AG09309 (cell line): ENCODE results near the gene CA10.

Source experiments
- DNase-seq: peaks from one replicate; pipeline ENCODE4 v3.0.0-alpha.2; 2010; ENCODE audit warnings: low read depth
- H3K4me3 ChIP-seq: 2 replicates; pipeline ENCODE4 v1.5.1; 2011; ENCODE audit warnings: mild to moderate bottlenecking, low read depth, low read length, moderate library complexity; ENCODE audit not compliant: control insufficient read depth
- CTCF ChIP-seq: IDR thresholded peaks from 2 replicates; pipeline ENCODE4 v1.5.1; 2011; ENCODE audit warnings: mild to moderate bottlenecking, low read depth, low read length, inconsistent platforms; ENCODE audit not compliant: insufficient read depth, control insufficient read depth; ENCODE audit errors: missing control alignments

The CA10 gene

GRCh38 chr17:51813140-51813783, 345.3 kb downstream of the CA10 start:
- no peak for DNase-seq
- no peak overlapping the region for H3K4me3 ChIP-seq
- no peak for TF ChIP-seq CTCF

- H3K4me3 ChIP-seq: no peak overlapping the region
- DNase-seq: no peak
- no peak for TF ChIP-seq CTCF
Observed at GRCh38 chr17:51807460-51807859, 351.1 kb downstream of the CA10 start.

- no peak overlapping the region for H3K4me3 ChIP-seq
- DNase-seq: no peak
- TF ChIP-seq CTCF: no peak
Observed at GRCh38 chr17:51805765-51806164, 352.7 kb downstream of the CA10 start.

- no peak for DNase-seq
- TF ChIP-seq CTCF: no peak
Observed at GRCh38 chr17:51805185-51805584, 353.3 kb downstream of the CA10 start.

GRCh38 chr17:51803161-51803560, 355.4 kb downstream of the CA10 start:
- no peak for TF ChIP-seq CTCF
- DNase-seq: no peak
- H3K4me3 ChIP-seq: no peak overlapping the region

More at GRCh38 chr17:51805185-51805584, 353.3 kb downstream of the CA10 start:
- no peak overlapping the region for H3K4me3 ChIP-seq

- H3K4me3 ChIP-seq: no peak overlapping the region
- no peak for TF ChIP-seq CTCF
- no peak for DNase-seq
Observed at GRCh38 chr17:51802544-51802943, 356.0 kb downstream of the CA10 start.

GRCh38 chr17:51801626-51802025, 356.9 kb downstream of the CA10 start:
- no peak overlapping the region for H3K4me3 ChIP-seq
- DNase-seq: no peak
- no peak for TF ChIP-seq CTCF
